NCI-H526 (cell line): ENCODE measurements around the gene PTPN6.
A peak's percentile ranks its signal among the peaks of the same experiment; 100 is the strongest.

Experiments
- DNase-seq, 2 experiments: peaks; one replicate each; lab custom pipeline; 2025; lab: John Stamatoyannopoulos, UW

Gene PTPN6

GRCh38 chr12:6941782-6942181 is 9.4 kb upstream of the PTPN6 start:
- no peak for DNase-seq

- DNase-seq = no peak
These were observed 8.9 kb upstream of the PTPN6 start for GRCh38 chr12:6942331-6942665.

- DNase-seq = peak; percentile 93 to 95
These were observed 7.8 kb upstream of the PTPN6 start for GRCh38 chr12:6943389-6943721.

- DNase-seq = peak; percentile 96 to 98
These were observed 7.3 kb upstream of the PTPN6 start, which contains the start of the genes C12orf57 and RNU7-1 for GRCh38 chr12:6943722-6944380. C12orf57 (plus strand) TSS chr12:6944022; CDS start chr12:6944122, 100 bp downstream. RNU7-1 (plus strand) TSS chr12:6943816.

- DNase-seq = peak; percentile 95 to 98
These were observed 6.6 kb upstream of the PTPN6 start for GRCh38 chr12:6944381-6945186.

GRCh38 chr12:6945613-6946012 is 5.5 kb upstream of the PTPN6 start:
- no peak for DNase-seq

- peak; percentile 96 to 98 for DNase-seq
These were observed 4.9 kb upstream of the PTPN6 start for GRCh38 chr12:6946033-6946919.

GRCh38 chr12:6946920-6947374 is 4.2 kb upstream of the PTPN6 start:
- no peak for DNase-seq

GRCh38 chr12:6947615-6948014 is 3.5 kb upstream of the PTPN6 start:
- DNase-seq = no peak

- DNase-seq = no peak
These were observed 2.1 kb upstream of the PTPN6 start for GRCh38 chr12:6948873-6949594.

- no peak for DNase-seq
These were observed 755 bp upstream of the PTPN6 start for GRCh38 chr12:6950401-6950801.

GRCh38 chr12:6951551-6952120 is 480 bp downstream of the PTPN6 start:
- no peak for DNase-seq

- DNase-seq = no peak
These were observed 1.1 kb downstream of the PTPN6 start for GRCh38 chr12:6952121-6952862.

- no peak for DNase-seq
These were observed 1.8 kb downstream of the PTPN6 start for GRCh38 chr12:6952863-6953441.

- peak; percentile 69 to 75 for DNase-seq
These were observed 2.5 kb downstream of the PTPN6 start for GRCh38 chr12:6953442-6954315.

- no peak for DNase-seq
These were observed 3.4 kb downstream of the PTPN6 start for GRCh38 chr12:6954316-6955107.

- DNase-seq = no peak
These were observed 4.2 kb downstream of the PTPN6 start for GRCh38 chr12:6955108-6956020.
